DMS53 treated with DMSO at 0.1 percent for 48 hours (cell line): Measurements from ENCODE around the gene HOMER2.
"Not testable (repeated sequence)": the region's sequence is repeated elsewhere in the genome, so short reads cannot be mapped to it uniquely, and the experiment has no call there.

Source experiments
- DNase-seq: peaks from one replicate; lab custom pipeline; 2025; ENCODE audit not compliant: unreplicated experiment; lab: John Stamatoyannopoulos, UW

The HOMER2 gene

GRCh38 chr15:82952158-82953081 is at the start of gene HOMER2:
Gene HOMER2, minus strand, starts transcription at chr15:82952720. Its CDS starts 185 bp downstream, at chr15:82952535.
- DNase-seq: peak; percentile 8

- DNase-seq: not testable (repeated sequence)
These were observed 48.1 kb upstream of the HOMER2 start for GRCh38 chr15:83000672-83001031.

DNA sequence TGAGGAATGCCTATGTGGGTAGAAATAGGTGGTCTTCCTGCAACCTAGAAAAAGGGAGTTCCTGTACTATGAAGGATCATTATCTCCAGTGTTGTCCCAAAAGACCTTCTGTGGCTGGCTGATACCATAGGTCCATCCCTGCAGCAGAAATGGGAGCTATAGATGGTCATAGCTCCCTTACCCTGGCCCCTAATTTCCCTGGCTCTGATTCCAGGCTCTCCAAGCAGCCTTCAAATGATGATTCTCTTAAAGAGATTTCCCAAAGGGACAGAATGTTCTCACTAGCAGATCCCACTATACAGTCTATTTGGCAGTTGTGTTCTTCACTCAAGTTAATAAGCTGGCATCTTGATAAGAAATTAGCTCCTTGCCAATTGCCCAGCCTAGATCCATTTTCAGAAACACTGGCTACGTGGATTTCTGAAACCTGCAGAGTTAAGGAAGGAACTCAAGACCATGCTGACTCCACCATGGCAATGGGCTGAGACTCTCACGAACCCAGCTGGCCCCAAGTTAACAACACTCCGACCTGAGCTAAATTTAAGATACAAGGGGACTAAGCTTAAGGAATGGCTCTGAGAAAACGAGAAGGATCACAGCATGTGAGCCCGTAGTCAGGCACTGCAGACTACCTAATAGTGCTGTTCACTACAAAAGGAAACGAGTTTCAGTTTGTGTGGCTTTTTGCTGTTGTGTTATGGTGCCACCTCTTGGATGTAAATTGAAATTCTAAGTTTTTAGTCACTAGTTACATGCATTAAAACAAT is 47.6 kb upstream of the HOMER2 start:
- peak; percentile 33 for DNase-seq

GRCh38 chr15:82999426-82999825 is 46.9 kb upstream of the HOMER2 start:
- DNase-seq: no peak

- DNase-seq: no peak
These were observed 43.4 kb upstream of the HOMER2 start for GRCh38 chr15:82995938-82996337.

DNA sequence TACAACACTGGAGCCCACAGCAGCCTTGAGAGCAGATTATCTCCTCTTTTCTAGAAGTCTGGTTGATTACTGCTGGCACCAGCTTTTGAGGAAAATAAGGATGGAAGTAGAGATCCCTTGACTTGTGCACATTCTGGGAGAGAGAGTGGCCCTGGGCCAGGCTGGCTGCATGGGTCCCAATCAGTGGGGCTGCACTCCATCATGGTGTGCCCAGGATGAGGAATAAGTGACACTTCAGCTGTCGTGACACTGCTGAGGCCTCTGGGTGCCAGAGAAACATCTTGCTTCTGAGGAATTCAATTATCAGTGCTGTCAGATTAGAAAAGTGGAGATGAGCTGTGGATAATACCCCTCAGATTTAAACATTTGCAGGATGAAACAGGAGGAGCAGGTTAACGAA is 42.6 kb upstream of the HOMER2 start:
- DNase-seq: no peak

DNA sequence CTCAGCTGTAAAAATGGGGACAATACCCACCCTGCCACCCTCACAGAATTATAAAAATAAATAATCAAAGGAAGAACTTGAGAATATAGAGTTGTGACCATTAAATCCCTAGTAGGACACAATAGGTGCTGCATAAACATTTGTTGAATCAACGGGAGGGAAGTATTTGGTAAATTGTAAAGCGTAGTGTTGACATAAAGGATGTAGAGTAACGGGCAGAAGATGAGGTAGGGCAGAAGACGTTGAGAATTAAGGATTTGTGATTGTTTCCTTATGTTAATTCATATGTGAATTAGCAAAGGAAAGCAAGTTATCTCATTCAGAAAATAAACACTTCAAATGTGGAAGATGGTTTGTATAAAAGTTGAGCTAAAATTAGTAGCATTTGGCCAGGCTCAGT is 40.6 kb upstream of the HOMER2 start:
- DNase-seq: no peak

- DNase-seq: no peak
These were observed 40.0 kb upstream of the HOMER2 start for GRCh38 chr15:82992436-82992998.

DNA sequence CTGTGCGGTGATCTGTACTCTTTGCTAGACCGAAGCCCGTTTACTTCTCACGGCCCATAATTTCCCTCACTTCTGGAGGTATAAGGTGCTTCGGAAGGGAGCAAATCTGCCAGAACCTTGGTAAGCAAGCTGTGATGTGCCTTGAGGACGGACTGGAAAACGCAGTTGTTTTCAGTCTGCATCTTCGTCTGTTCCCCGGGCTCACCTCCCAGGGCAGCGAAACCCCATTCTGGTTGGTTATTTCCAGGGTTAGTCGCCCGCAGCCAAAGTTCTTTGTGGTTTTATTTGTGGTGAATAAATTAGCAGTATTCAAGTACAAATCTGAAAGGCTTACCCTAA is 33.9 kb upstream of the HOMER2 start:
- no peak for DNase-seq

DNA sequence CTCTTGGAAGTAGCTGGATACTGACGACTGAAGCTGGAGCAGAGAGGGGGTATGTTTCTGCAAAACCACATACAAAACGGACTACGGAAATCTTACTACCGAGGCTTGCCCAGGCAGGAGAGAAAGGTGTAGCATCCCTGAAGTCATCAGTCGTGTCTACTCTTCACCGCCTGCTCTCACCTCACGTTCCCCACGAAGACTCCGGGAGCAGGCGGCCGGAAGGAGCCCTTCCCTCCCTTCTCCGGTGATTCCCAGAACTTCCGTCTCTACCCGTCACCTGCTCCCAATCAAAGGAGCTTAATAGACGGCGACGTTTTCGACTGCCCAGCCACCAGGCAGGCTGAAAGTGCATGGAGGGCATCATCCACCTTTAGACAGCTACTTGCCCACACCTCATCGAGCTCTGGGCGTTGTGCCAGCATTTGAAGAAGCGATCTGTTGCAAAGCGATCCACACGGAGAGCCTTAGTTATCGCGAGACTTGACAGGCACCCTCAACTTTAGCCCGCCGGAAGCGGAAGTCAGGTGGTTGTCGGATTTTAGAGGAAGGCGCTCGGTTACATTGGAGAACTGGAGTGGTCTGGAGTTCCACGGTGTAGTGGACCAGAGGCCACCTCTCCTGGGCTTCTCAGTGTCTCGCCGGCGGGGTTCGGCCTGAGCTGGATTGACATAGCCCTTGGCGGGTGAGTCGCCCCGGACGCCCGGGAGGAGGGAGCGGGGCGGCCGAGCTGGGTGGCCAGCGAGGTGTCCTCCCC is 33.3 kb upstream of the HOMER2 start, which contains the start of gene RAMAC:
RAMAC (plus strand) TSS at position 523 of the 754 bp plus-strand sequence. CDS start 2,809 bp downstream, outside the sequence.
- DNase-seq: peak; percentile 87

DNA sequence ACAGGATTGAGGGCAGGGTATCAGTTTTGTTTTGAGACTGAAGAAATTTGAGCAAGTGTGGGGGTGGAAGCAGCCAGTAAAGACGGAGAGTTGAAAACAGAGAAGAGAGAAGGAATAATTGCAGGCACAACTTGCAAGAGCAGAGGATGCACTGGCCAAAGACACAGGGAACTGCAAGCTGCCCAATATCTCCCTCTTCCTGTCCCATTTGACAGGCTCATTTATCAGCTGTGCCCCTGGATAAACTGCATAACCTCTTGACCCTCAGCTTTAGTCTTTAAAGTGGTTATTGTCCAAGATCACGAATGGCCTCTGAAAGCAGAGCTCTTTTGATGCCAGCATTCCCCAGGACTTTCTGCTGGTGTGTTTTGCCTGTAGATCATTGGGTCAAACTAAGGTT is 28.5 kb upstream of the HOMER2 start:
- DNase-seq: no peak

DNA sequence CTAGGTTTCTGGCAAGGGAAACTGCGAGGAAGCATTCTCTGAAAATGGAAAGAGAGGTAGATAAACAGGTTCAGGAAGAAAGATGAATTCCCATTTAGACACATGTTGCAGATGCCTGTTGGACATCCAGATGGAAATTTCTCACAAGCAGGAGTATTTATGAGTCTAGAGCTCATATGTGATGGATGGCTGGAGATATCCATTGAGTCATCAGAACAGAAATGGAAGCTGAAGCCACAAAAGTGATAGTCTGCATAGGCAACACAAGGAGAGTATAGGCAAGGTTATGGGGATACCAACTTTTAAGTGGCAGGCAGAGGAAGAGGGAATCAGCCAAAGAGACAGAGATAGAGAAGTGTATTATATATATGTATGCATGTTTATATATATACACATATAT is 27.2 kb upstream of the HOMER2 start:
- DNase-seq: no peak

DNA sequence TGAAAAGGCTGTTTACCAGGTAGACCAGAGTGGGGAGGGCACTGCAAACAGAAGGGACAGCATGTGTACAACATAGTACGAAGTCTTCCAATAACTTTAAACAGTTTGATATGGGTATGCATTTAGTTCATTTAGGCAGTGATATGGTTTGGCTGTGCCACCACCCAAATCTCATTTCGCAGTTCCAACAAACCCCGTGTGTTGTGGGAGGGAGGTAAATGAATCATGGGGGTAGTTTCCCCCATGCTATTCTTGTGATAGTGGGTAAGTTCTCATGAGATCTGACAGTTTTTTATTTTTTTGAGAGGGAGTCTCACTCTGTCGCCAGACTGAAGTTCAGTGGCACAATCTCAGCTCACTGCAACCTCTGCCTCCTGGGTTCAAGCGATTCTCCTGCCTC is 25.9 kb upstream of the HOMER2 start:
- no peak for DNase-seq

GRCh38 chr15:82977076-82977475 is 24.6 kb upstream of the HOMER2 start:
- no peak for DNase-seq

DNA sequence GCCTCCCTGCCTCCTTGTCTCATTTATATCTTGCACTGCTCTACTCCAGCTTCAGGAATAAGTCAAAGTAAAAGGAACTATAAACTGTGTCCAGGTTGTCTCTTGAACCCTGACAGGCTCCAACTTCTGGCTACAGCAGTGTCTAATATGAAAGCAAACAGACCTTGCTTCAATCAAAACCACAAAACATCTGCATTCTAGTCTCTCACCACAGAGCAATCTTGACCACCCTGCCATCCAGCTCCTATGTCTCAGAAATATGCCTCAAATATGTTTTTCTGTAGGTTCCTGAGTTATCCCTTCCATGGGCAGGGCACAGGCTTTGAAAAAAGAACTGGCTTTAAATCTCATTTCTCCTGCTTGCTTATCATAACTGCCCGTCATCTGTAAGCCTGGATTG is 20.5 kb upstream of the HOMER2 start:
- no peak for DNase-seq

GRCh38 chr15:82971218-82971984 is 18.9 kb upstream of the HOMER2 start:
- no peak for DNase-seq

GRCh38 chr15:82970696-82971095 is 18.2 kb upstream of the HOMER2 start:
- DNase-seq: no peak

DNA sequence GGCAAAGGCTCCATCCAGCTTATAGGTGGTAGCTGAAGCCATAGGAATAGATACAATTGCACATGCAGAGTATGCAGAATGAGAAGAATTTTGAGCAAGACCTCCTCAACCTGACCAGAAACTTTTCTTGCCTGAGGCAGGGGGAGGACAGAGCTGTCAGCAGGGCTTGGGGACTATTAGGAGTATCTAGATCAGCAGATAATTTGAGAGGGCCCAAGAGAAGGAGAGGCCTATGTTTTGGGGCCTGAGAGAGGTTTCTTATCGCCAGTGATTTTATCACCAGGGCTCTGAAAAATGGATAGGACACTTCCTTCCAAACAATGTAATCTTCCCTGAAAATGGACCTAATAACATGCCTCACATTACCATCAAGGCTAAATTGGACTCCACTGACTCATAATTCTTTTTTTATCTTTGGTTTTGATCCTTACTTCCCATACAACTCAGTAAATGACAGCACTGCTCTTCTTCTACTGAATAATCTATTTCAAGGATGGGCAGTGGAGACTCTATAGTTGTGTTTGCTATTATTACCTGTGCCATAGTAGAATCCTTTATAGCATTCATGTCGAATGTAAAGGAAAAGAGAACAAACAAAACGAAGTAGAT is 17.7 kb upstream of the HOMER2 start:
- no peak for DNase-seq

DNA sequence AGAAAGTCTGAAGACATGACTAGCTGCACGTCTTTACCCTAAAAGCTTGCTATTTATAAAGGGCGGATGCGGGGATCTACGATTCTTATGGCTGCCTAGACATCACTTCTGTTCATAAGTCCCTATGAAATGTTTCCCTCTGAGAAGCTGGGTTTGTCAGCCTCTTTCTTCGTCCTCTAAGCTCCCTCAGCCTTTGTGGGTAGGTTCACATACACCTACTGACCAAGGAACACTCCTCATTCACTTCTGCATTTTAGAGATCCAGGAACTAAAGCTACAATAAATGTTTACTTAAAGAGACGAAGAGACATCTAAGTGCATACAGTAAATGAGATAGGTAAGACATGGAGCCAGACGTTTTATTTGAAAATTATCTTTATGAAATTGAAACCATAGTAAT is 16.8 kb upstream of the HOMER2 start:
- no peak for DNase-seq

GRCh38 chr15:82968066-82968465 is 15.5 kb upstream of the HOMER2 start:
- DNase-seq: no peak
